ENCODE results near the gene LRRC28.

Gene LRRC28

DNA sequence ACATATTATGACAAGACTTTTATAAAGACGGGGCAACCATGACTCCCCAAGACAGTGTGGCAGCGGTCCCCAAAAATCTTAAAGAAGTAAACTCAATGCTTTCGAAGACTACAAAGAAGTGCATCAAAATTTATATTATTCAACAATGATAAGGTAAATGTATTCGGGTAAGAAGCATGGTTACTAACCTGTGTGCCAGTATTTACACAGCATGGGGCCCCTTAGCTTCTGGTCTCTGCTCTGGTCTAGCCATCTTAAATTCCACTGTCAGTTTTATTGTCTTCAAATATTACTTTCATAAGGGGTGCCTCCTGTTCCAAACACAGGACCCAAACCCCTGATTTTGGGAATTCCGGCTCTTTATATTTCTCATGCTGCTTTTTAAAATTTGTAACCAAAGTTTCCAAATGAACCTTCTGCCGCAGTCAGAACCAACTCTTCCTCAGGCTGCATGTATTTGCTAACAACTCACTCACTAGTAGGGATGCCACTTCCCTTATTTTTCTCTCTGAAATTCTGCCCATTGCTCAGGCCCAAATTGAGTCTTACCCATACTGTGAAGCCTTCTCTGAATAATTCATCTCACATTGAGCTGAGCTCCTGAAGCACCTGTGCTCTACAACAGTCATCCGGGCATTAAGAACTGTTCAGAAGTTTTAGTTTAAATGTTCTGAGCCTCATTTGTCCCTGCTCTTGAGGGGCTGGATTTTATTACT is 3.1 kb upstream of the LRRC28 start:
- peak overlapping the region; percentile 85 for H3K27ac ChIP-seq (replicated peaks)
- TF ChIP-seq GABPA (IDR thresholded peaks at IDR 0.05; ENCODE audit: low read depth) (no peak), SPI1 (IDR thresholded peaks at IDR 0.05; ENCODE audit: borderline replicate concordance, low read depth) (peak; percentile 89)
- peak in 1 of 2 experiments; percentile 28 for DNase-seq (ENCODE audit: low read depth in 1 of 2, low spot score in 1 of 2)
- no peak overlapping the region for H3K4me3 ChIP-seq (replicated peaks; ENCODE audit: insufficient read depth, low read length)
- H3K27me3 ChIP-seq (ENCODE audit: insufficient read depth, poor library complexity, severe bottlenecking), result no peaks in the 10 kb centered on the region

GRCh38 chr15:99249270-99249841 is 1.9 kb upstream of the LRRC28 start, which contains the start of gene TTC23:
TTC23 (minus strand) TSS chr15:99249581; CDS start chr15:99228712, 20,869 bp downstream.
- H3K27me3 ChIP-seq (ENCODE audit: insufficient read depth, poor library complexity, severe bottlenecking), result no peaks in the 10 kb centered on the region
- H3K27ac ChIP-seq (replicated peaks), result peak within 1 kb of the TSS; percentile 85
- peak within 1 kb of the TSS; percentile 37 for H3K4me3 ChIP-seq (replicated peaks; ENCODE audit: insufficient read depth, low read length)
- peak in 1 of 2 experiments; percentile 25 for DNase-seq (ENCODE audit: low read depth in 1 of 2, low spot score in 1 of 2)
- TF ChIP-seq POLR2AphosphoS5 (IDR thresholded peaks at IDR 0.05; ENCODE audit: low read depth), result no peak
- TF ChIP-seq, protein P1, sequence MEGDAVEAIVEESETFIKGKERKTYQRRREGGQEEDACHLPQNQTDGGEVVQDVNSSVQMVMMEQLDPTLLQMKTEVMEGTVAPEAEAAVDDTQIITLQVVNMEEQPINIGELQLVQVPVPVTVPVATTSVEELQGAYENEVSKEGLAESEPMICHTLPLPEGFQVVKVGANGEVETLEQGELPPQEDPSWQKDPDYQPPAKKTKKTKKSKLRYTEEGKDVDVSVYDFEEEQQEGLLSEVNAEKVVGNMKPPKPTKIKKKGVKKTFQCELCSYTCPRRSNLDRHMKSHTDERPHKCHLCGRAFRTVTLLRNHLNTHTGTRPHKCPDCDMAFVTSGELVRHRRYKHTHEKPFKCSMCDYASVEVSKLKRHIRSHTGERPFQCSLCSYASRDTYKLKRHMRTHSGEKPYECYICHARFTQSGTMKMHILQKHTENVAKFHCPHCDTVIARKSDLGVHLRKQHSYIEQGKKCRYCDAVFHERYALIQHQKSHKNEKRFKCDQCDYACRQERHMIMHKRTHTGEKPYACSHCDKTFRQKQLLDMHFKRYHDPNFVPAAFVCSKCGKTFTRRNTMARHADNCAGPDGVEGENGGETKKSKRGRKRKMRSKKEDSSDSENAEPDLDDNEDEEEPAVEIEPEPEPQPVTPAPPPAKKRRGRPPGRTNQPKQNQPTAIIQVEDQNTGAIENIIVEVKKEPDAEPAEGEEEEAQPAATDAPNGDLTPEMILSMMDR (IDR thresholded peaks at IDR 0.05; ENCODE audit: insufficient read depth, low read length), result no peak
- no peak for TF ChIP-seq REST (IDR thresholded peaks at IDR 0.05; ENCODE audit: insufficient replicate concordance, low read depth)
- no peak for TF ChIP-seq SPI1 (IDR thresholded peaks at IDR 0.05; ENCODE audit: borderline replicate concordance, low read depth)

GRCh38 chr15:99250001-99250400 is 1.3 kb upstream of the LRRC28 start:
- Histone ChIP-seq H3K4me3 (replicated peaks; ENCODE audit: insufficient read depth, low read length) (peak overlapping the region; percentile 37), H3K27me3 (ENCODE audit: insufficient read depth, poor library complexity, severe bottlenecking) (no peaks in the 10 kb centered on the region), H3K27ac (replicated peaks) (peak overlapping the region; percentile 85)
- TF ChIP-seq, protein P1 (IDR thresholded peaks at IDR 0.05; ENCODE audit: insufficient read depth, low read length), result no peak
- TF ChIP-seq SPI1 (IDR thresholded peaks at IDR 0.05; ENCODE audit: borderline replicate concordance, low read depth), result 0 out of 2 replicates have a peak, but pooled peaks have one; percentile 8
- DNase-seq (ENCODE audit: low read depth in 1 of 2, low spot score in 1 of 2), result no peak

GRCh38 chr15:99250494-99250856 is 806 bp upstream of the LRRC28 start:
- Histone ChIP-seq H3K27ac (replicated peaks) (peak overlapping the region; percentile 85), H3K27me3 (ENCODE audit: insufficient read depth, poor library complexity, severe bottlenecking) (no peaks in the 10 kb centered on the region), H3K4me3 (replicated peaks; ENCODE audit: insufficient read depth, low read length) (peak overlapping the region; percentile 90)
- no peak for TF ChIP-seq SPI1 (IDR thresholded peaks at IDR 0.05; ENCODE audit: borderline replicate concordance, low read depth)
- no peak for TF ChIP-seq REST (IDR thresholded peaks at IDR 0.05; ENCODE audit: insufficient replicate concordance, low read depth)
- TF ChIP-seq, protein P1 (IDR thresholded peaks at IDR 0.05; ENCODE audit: insufficient read depth, low read length), result no peak
- TF ChIP-seq GABPA (IDR thresholded peaks at IDR 0.05; ENCODE audit: low read depth), result no peak
- no peak for TF ChIP-seq POLR2AphosphoS5 (IDR thresholded peaks at IDR 0.05; ENCODE audit: low read depth)
- no peak for DNase-seq (ENCODE audit: low read depth in 1 of 2, low spot score in 1 of 2)
